Mesothelial cell of epicardium (in vitro differentiated cells): Measurements from ENCODE around the gene NSFL1C. TPM values are rescaled to one million over a fixed set of nuclear protein-coding genes. Genes with fewer than 3 reads are reported as not detected.

Experiments used
- DNase-seq, 2 experiments: peaks; one replicate each; pipeline ENCODE4 v3.0.0; 2021; ENCODE audit warnings: low spot score in 2 of 2; ENCODE audit not compliant: unreplicated experiment in 2 of 2
- H3K27ac Mint-ChIP-seq: 2 replicates; pipeline ENCODE4 v1.8.0; 2021; ENCODE audit warnings: mixed read lengths
- H3K27me3 Mint-ChIP-seq: 2 replicates; pipeline ENCODE4 v1.8.0; 2021; ENCODE audit warnings: low read depth, mixed read lengths
- H3K36me3 Mint-ChIP-seq: 2 replicates; pipeline ENCODE4 v1.8.0; 2021; ENCODE audit warnings: mixed read lengths
- H3K4me1 Mint-ChIP-seq: 2 replicates; pipeline ENCODE4 v1.8.0; 2021; ENCODE audit warnings: mixed read lengths
- H3K4me3 Mint-ChIP-seq: 2 replicates; pipeline ENCODE4 v1.8.0; 2021; ENCODE audit warnings: mild to moderate bottlenecking, moderate library complexity, mixed read lengths
- H3K9me3 Mint-ChIP-seq: 2 replicates; pipeline ENCODE4 v1.8.0; 2021; ENCODE audit warnings: mixed read lengths
- total RNA-seq: library from RNA; stranded (reverse); gene quantifications from 3 replicates; pipeline ENCODE4 v1.2.1, GENCODE V29; 2021
- TF ChIP-seq, protein P1 (sequence below): fragments of 200-600 bp; sonication (generic); IDR thresholded peaks from one replicate; pipeline ENCODE4 v1.5.0; 2021; ENCODE audit warnings: antibody characterized with exemption; ENCODE audit not compliant: unreplicated experiment

The NSFL1C gene
- total RNA-seq, 1 donor from 2014 or later, result 74.8 TPM

DNA sequence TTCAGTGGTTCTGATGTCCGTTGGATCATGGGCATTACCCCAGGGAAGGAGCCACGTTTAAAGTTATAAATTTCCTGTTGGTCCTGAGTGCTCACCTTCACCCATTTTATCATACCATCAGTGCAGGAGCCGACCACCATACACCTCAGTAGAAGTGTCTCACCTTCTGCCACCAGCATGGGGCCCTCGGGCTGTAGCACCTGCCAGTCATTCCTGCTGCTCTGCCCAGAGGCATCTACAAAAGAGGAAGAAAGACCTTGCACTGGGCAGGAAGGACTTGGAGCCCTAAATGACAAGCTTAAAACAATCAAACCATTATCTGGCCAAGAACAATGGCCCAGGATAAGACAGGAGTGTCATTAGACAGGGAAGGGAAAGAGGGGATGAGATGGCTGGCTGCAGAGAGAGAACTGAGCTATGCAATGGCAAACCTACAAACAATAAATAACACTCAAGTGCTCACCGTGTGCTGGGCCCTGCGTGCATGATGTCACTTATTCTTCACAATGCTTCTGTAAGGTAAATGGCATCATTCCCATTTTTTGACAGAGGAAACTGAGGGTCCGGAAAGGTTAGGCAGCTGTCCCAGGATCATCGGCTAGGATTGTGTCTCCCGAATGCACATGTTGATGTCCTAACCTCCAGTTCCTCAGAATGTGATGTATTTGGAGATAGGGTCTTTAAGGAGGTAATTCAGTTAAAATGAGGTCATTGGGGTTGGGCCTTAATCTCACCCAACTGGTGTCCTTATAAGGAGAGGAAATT lies 13.4 kb upstream of the NSFL1C start:
- H3K27ac Mint-ChIP-seq, result no peak overlapping the region
- H3K27me3 Mint-ChIP-seq, result peaks cover 49% of the 10 kb centered on the region
- H3K9me3 Mint-ChIP-seq, result no peaks in the 10 kb centered on the region
- H3K36me3 Mint-ChIP-seq, result no peaks in the 10 kb centered on the region
- no peak overlapping the region for H3K4me3 Mint-ChIP-seq
- TF ChIP-seq, protein P1, sequence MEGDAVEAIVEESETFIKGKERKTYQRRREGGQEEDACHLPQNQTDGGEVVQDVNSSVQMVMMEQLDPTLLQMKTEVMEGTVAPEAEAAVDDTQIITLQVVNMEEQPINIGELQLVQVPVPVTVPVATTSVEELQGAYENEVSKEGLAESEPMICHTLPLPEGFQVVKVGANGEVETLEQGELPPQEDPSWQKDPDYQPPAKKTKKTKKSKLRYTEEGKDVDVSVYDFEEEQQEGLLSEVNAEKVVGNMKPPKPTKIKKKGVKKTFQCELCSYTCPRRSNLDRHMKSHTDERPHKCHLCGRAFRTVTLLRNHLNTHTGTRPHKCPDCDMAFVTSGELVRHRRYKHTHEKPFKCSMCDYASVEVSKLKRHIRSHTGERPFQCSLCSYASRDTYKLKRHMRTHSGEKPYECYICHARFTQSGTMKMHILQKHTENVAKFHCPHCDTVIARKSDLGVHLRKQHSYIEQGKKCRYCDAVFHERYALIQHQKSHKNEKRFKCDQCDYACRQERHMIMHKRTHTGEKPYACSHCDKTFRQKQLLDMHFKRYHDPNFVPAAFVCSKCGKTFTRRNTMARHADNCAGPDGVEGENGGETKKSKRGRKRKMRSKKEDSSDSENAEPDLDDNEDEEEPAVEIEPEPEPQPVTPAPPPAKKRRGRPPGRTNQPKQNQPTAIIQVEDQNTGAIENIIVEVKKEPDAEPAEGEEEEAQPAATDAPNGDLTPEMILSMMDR, result no peak
- H3K4me1 Mint-ChIP-seq, result no peaks in the 10 kb centered on the region
- DNase-seq, result no peak

DNA sequence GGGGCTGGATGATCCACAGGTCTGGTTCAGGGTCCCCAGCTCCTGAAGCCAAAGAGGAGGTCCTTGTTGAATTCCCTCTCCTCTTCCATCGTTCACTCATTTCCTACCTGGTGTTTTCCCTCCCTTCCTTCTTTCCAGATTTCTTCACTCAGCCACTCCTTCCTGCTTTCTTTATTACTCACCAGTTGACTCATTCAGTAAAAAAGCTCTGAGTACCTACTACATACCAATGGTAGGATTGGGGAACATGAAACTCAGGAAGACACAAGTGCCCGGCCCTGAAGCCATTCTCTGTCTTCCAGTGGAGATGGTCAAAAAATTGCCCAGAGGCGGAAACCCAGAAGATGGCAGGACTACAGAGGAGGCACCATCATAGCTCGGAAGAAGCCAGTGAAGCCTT lies 11.9 kb upstream of the NSFL1C start:
- Mint-ChIP-seq H3K27me3 (peaks cover 34% of the 10 kb centered on the region), H3K4me3 (no peak overlapping the region), H3K36me3 (no peaks in the 10 kb centered on the region), H3K27ac (no peak overlapping the region), H3K9me3 (no peaks in the 10 kb centered on the region), H3K4me1 (no peaks in the 10 kb centered on the region)
- no peak for DNase-seq
- TF ChIP-seq, protein P1, result no peak

DNA sequence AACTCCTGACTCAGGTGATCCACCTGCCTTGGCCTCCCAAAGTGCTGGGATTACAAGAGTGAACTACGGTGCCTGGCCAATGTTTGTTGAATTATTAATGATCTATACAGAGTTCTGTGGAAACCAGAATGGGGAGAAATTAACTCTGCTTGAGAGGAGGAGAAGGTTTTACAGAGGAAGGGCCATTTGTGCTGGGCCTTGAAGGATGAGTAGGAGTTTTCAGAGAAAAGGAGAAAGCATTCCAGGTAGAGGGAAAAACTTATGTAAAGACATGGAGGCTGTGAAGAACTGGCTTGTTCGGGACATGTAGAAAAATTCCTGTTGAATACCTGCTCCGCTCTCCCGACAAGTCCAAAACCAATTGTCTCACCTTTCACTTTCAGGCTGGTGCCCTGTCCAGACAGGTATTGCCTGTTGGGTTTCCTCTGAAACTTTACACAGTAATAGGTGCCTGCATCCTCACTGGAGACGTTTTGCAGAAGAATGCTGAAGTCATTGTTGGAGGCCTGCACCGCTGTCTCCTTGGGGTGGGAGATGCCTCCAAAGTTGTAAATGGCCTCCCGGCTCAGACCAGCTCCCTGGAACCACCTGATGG lies 11.3 kb upstream of the NSFL1C start:
- no peaks in the 10 kb centered on the region for H3K9me3 Mint-ChIP-seq
- H3K27ac Mint-ChIP-seq, result no peak overlapping the region
- no peak overlapping the region for H3K4me3 Mint-ChIP-seq
- no peaks in the 10 kb centered on the region for H3K36me3 Mint-ChIP-seq
- TF ChIP-seq, protein P1, result no peak
- peaks cover 29% of the 10 kb centered on the region for H3K27me3 Mint-ChIP-seq
- no peak for DNase-seq
- H3K4me1 Mint-ChIP-seq, result no peaks in the 10 kb centered on the region

DNA sequence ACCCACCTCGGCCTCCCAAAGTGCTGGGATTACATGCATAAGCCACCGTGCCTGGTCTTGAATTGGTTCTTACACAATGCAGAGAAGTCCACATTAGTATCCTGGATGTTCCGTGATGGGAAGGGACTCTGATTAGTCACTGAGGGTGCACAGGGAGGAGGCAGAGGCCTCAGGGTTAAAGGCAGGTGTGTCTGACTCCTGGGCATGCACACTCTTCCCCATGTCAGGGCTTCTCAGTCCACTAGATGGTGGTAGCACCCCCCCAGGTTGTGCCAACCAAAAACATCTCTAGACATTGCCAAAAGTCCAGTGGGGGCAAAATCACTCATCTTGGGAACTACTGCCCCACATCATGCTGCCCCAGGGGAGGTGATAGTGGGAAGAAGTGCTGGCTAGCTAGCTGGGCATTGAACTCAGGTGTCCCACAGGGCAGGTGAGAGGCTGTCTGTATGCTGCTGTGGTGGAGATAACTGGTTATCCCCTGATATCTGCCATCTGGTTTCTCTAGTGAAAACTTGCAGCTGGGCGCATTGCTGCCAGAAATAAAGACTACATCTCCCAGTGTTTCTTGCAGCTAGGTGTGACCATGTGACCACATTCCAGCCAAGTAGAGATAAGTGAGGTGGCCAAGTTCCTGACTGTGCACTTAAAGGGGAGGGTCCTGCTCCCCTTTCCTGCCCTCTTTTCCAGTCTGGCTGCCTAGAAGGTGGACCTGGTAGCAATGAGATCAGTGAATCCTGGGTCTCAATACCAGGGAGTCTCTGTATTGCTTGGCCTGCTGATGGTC lies 8.4 kb upstream of the NSFL1C start:
- Mint-ChIP-seq H3K4me1 (no peaks in the 10 kb centered on the region), H3K9me3 (no peaks in the 10 kb centered on the region), H3K4me3 (no peak overlapping the region), H3K27ac (no peak overlapping the region), H3K27me3 (peaks cover 8% of the 10 kb centered on the region), H3K36me3 (no peaks in the 10 kb centered on the region)
- TF ChIP-seq, protein P1, result no peak
- DNase-seq, result no peak

DNA sequence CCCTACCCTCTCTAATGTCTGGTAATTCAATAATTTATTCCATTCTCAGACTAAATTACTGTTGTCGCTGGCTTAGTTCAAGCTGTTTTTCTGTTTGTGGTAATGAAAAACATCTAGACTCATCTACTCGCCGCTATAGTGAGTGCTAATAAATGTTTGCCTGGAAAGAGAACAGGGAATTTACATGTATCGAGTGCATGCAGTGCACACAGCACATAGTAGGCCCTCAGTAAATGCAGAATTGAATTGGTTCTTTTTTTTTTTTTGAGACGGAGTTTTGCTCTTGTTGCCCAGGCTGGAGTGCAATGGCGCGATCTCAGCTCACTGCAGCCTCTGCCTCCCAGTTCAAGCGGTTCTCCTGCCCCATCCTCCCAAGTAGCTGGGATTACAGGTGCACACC lies 7.7 kb upstream of the NSFL1C start:
- Mint-ChIP-seq H3K4me1 (peaks cover 3% of the 10 kb centered on the region), H3K9me3 (no peaks in the 10 kb centered on the region)

More for the DNA sequence above, 7.7 kb upstream of the NSFL1C start:
- TF ChIP-seq, protein P1, result no peak
- H3K27me3 Mint-ChIP-seq, result peaks cover 7% of the 10 kb centered on the region
- DNase-seq, result no peak
- H3K27ac Mint-ChIP-seq, result no peak overlapping the region
- H3K36me3 Mint-ChIP-seq, result no peaks in the 10 kb centered on the region
- no peak overlapping the region for H3K4me3 Mint-ChIP-seq
